ENCODE results near the gene PTTG1IP.

PTTG1IP gene

GRCh38 chr21:44908908-44909307 lies 35.4 kb upstream of the PTTG1IP start:
- no peak for DNase-seq

GRCh38 chr21:44907966-44908895 lies 34.7 kb upstream of the PTTG1IP start:
- peak; percentile 93 for DNase-seq

GRCh38 chr21:44907225-44907965 lies 33.9 kb upstream of the PTTG1IP start:
- no peak for DNase-seq

DNA sequence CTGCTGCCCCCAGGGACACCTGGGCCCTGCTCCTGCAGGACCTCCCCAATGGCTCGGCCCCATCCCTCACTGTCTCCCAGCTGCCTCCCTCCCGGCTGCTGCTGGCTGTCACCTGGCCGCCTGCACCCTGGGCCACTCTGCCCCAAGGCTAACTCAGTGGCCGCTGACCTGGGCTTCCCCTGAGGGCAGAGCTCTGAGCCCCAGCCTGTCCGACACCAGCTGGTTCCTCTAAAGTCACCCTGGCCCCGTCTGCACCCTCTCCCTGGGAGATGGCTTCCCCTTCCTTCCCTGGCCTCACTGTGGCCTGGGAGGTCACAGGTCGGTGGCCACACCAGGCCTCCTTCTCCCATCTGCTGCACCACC lies 32.2 kb upstream of the PTTG1IP start:
- no peak for DNase-seq

GRCh38 chr21:44905016-44905727 lies 31.7 kb upstream of the PTTG1IP start:
- DNase-seq, result no peak

- no peak for DNase-seq
Measured at GRCh38 chr21:44904141-44904923, 30.8 kb upstream of the PTTG1IP start.

- no peak for DNase-seq
Measured at GRCh38 chr21:44903689-44904088, 30.2 kb upstream of the PTTG1IP start.

GRCh38 chr21:44903050-44903685 lies 29.7 kb upstream of the PTTG1IP start:
- DNase-seq, result no peak

GRCh38 chr21:44902268-44903049 lies 29.0 kb upstream of the PTTG1IP start:
- no peak for DNase-seq

DNA sequence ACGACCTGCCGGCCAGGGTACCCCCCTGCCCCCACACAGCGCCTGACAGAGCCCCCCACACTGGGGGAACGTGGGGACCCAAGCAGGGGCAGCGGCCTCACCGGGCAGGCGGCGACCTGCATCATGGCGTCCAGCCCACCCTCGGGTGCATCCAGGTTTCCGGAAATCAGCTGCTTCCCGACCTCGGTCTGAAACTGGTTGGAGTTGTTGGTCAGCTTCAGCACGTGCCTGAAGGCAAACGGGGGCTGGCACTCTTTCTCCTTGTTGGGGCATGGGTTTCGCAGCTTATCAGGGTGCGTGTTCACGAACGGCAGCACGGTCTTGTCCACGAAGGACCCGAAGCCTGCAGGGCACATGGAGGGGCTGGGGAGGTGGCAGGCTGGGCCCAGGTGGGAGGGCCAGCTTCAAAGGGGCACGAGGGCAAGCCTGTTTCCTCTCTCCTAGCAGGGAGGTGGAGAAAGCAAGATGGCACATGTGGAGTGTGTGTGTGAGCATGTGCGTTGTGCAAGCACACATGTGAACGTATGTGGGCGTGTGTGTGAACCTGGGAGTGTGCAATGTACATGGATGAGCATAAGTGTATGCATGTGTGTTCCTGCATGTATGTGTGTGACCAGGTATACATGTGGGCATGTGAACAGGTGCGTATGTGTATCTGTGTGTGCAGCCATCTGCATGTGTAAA lies 28.0 kb upstream of the PTTG1IP start:
- DNase-seq, result no peak

- no peak for DNase-seq
Measured at GRCh38 chr21:44900559-44901251, 27.2 kb upstream of the PTTG1IP start.

GRCh38 chr21:44899768-44900558 lies 26.5 kb upstream of the PTTG1IP start:
- DNase-seq, result no peak

GRCh38 chr21:44898851-44899767 lies 25.6 kb upstream of the PTTG1IP start:
- no peak for DNase-seq

GRCh38 chr21:44898011-44898488 lies 24.6 kb upstream of the PTTG1IP start:
- DNase-seq, result no peak

- DNase-seq, result peak; percentile 38
Measured at GRCh38 chr21:44897326-44898010, 24.0 kb upstream of the PTTG1IP start.

GRCh38 chr21:44896561-44897286 lies 23.2 kb upstream of the PTTG1IP start:
- DNase-seq, result no peak

DNA sequence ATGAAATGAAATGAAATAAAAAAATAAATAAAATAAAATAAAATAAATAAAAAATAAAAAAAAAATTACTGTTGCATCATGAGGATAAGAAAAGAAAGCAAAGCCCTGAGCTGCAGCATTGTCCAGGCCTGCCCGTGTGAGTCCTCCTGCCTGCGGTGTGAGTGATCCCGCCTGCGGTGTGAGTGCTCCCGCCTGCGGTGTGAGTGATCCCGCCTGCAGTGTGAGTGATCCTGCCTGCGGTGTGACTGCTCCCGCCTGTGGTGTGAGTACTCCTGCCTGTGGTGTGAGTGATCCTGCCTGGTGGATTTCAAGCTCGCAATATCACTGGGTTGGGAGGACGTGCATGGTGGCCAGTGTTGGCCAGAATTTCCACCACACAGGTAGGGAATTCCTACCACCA lies 22.4 kb upstream of the PTTG1IP start:
- DNase-seq, result no peak

Data from suppressor macrophage treated with lipopolysaccharide for 4 hours (primary cell).